WTC11 (cell line): ENCODE data around the gene NKIRAS2. TPM values are rescaled to one million over a fixed set of nuclear protein-coding genes. Genes with fewer than 3 reads are reported as not detected.

ENCODE experiments used
- CREM ChIP-seq: sonication (generic); formaldehyde crosslinking; IDR thresholded peaks from 2 replicates; pipeline ENCODE4 v1.8.1; 2022; ENCODE audit warnings: mild to moderate bottlenecking, missing genetic modification reagents, moderate library complexity
- EMX1 ChIP-seq: fragments of 250-450 bp; sonication (Bioruptor Pico); IDR thresholded peaks from 2 replicates; pipeline ENCODE4 v1.8.0; 2021; ENCODE audit warnings: mild to moderate bottlenecking
- ETV6 ChIP-seq: sonication (generic); formaldehyde crosslinking; IDR thresholded peaks from 2 replicates; pipeline ENCODE4 v1.8.1; 2022; ENCODE audit warnings: mild to moderate bottlenecking, missing genetic modification reagents
- FOXP1 ChIP-seq: sonication (generic); formaldehyde crosslinking; IDR thresholded peaks from 2 replicates; pipeline ENCODE4 v1.8.0; 2022; ENCODE audit warnings: missing genetic modification reagents, mild to moderate bottlenecking, moderate library complexity, borderline replicate concordance
- GABPB1 ChIP-seq: sonication (generic); formaldehyde crosslinking; IDR thresholded peaks from 2 replicates; pipeline ENCODE4 v1.8.1; 2023; ENCODE audit warnings: mild to moderate bottlenecking, missing genetic modification reagents
- HMGA2 ChIP-seq: fragments of 250-450 bp; sonication (Bioruptor Pico); IDR thresholded peaks from 2 replicates; pipeline ENCODE4 v1.4.0; 2021; ENCODE audit warnings: mild to moderate bottlenecking, moderate library complexity
- IRF2 ChIP-seq: sonication (generic); formaldehyde crosslinking; IDR thresholded peaks from 2 replicates; pipeline ENCODE4 v1.8.0; 2022; ENCODE audit warnings: low read depth, missing genetic modification reagents, borderline replicate concordance
- JAZF1 ChIP-seq: fragments of 250-450 bp; sonication (Bioruptor Pico); IDR thresholded peaks from 2 replicates; pipeline ENCODE4 v1.9.0; 2021; ENCODE audit warnings: moderate library complexity, mild to moderate bottlenecking, inconsistent platforms
- KAT7 ChIP-seq: sonication (generic); formaldehyde crosslinking; IDR thresholded peaks from 2 replicates; pipeline ENCODE4 v1.8.1; 2023; ENCODE audit warnings: missing genetic modification reagents, mild to moderate bottlenecking, borderline replicate concordance
- NFATC4 ChIP-seq: fragments of 250-450 bp; sonication (Bioruptor Pico); IDR thresholded peaks from 2 replicates; pipeline ENCODE4 v1.9.0; 2021; ENCODE audit warnings: mild to moderate bottlenecking
- NFYB ChIP-seq: sonication (generic); formaldehyde crosslinking; conservative IDR thresholded peaks from 2 replicates; pipeline ENCODE4 v1.8.0; 2022; ENCODE audit warnings: low read depth, missing genetic modification reagents
- NR3C1 ChIP-seq: sonication (generic); formaldehyde crosslinking; conservative IDR thresholded peaks from 2 replicates; pipeline ENCODE4 v1.8.1; 2023; ENCODE audit warnings: low read depth, mild to moderate bottlenecking, missing genetic modification reagents
- SMAD3 ChIP-seq: sonication (generic); formaldehyde crosslinking; IDR thresholded peaks from 2 replicates; pipeline ENCODE4 v1.8.0; 2022; ENCODE audit warnings: missing genetic modification reagents, mild to moderate bottlenecking, borderline replicate concordance
- SOX15 ChIP-seq: fragments of 250-450 bp; sonication (Bioruptor Pico); IDR thresholded peaks from 2 replicates; pipeline ENCODE4 v1.9.0; 2021; ENCODE audit warnings: mild to moderate bottlenecking
- TCF7 ChIP-seq: sonication (generic); formaldehyde crosslinking; IDR thresholded peaks from 2 replicates; pipeline ENCODE4 v1.8.0; 2022; ENCODE audit warnings: mild to moderate bottlenecking, low read depth, missing genetic modification reagents, moderate library complexity
- TEAD1 ChIP-seq: sonication (generic); formaldehyde crosslinking; IDR thresholded peaks from 2 replicates; pipeline ENCODE4 v1.8.0; 2022; ENCODE audit warnings: mild to moderate bottlenecking, missing genetic modification reagents
- TEAD4 ChIP-seq: sonication (generic); formaldehyde crosslinking; IDR thresholded peaks from 2 replicates; pipeline ENCODE4 v1.8.0; 2022; ENCODE audit warnings: mild to moderate bottlenecking, missing genetic modification reagents
- TP53 ChIP-seq: sonication (generic); formaldehyde crosslinking; IDR thresholded peaks from 2 replicates; pipeline ENCODE4 v1.8.1; 2023; ENCODE audit warnings: mild to moderate bottlenecking, missing genetic modification reagents
- ZNF121 ChIP-seq: sonication (generic); formaldehyde crosslinking; IDR thresholded peaks from 2 replicates; pipeline ENCODE4 v1.8.0; 2023; ENCODE audit warnings: missing genetic modification reagents
- ZNF317 ChIP-seq: sonication (generic); formaldehyde crosslinking; IDR thresholded peaks from 2 replicates; pipeline ENCODE4 v1.8.1; 2023; ENCODE audit warnings: low read depth, mild to moderate bottlenecking, moderate library complexity, missing genetic modification reagents, borderline replicate concordance
- total RNA-seq: library from RNA; stranded (reverse); gene quantifications from 3 replicates; pipeline ENCODE4 v1.2.3, GENCODE V29; 2021
- TF ChIP-seq, protein P1 (sequence below): sonication (generic); formaldehyde crosslinking; IDR thresholded peaks from 2 replicates; pipeline ENCODE4 v1.8.1; 2023; ENCODE audit warnings: mild to moderate bottlenecking, missing genetic modification reagents
- TF ChIP-seq, protein P2 (sequence below): sonication (generic); formaldehyde crosslinking; conservative IDR thresholded peaks from 2 replicates; pipeline ENCODE4 v1.8.1; 2023; ENCODE audit warnings: mild to moderate bottlenecking, low read depth, missing genetic modification reagents, moderate library complexity
- TF ChIP-seq, protein P3 (sequence below): fragments of 250-450 bp; sonication (Bioruptor Pico); IDR thresholded peaks from 2 replicates; pipeline ENCODE4 v1.9.0; 2021; ENCODE audit warnings: mild to moderate bottlenecking
- TF ChIP-seq, protein P4 (sequence below): fragments of 250-450 bp; sonication (Bioruptor Pico); IDR thresholded peaks from 2 replicates; pipeline ENCODE4 v1.9.0; 2021; ENCODE audit warnings: moderate library complexity, mild to moderate bottlenecking, inconsistent platforms, borderline replicate concordance
- TF ChIP-seq, protein P5 (sequence below): sonication (generic); formaldehyde crosslinking; IDR thresholded peaks from 2 replicates; pipeline ENCODE4 v1.8.1; 2023; ENCODE audit warnings: mild to moderate bottlenecking, missing genetic modification reagents, moderate library complexity
- TF ChIP-seq, protein P6 (sequence below): sonication (generic); formaldehyde crosslinking; conservative IDR thresholded peaks from 2 replicates; pipeline ENCODE4 v1.8.1; 2022; ENCODE audit warnings: mild to moderate bottlenecking, missing genetic modification reagents
- TF ChIP-seq, protein P7 (sequence below): sonication (generic); formaldehyde crosslinking; IDR thresholded peaks from 2 replicates; pipeline ENCODE4 v1.8.1; 2022; ENCODE audit warnings: low read depth, mild to moderate bottlenecking, moderate library complexity, missing genetic modification reagents, borderline replicate concordance
- TF ChIP-seq, protein P8 (sequence below): sonication (generic); formaldehyde crosslinking; IDR thresholded peaks from 2 replicates; pipeline ENCODE4 v1.8.1; 2022; ENCODE audit warnings: mild to moderate bottlenecking, moderate library complexity, missing genetic modification reagents
- TF ChIP-seq, protein P9 (sequence below): sonication (generic); formaldehyde crosslinking; IDR thresholded peaks from 2 replicates; pipeline ENCODE4 v1.8.1; 2022; ENCODE audit warnings: missing genetic modification reagents, borderline replicate concordance

The NKIRAS2 gene
- total RNA-seq, 1 experiment from 2014 or later = 36.1 TPM

DNA sequence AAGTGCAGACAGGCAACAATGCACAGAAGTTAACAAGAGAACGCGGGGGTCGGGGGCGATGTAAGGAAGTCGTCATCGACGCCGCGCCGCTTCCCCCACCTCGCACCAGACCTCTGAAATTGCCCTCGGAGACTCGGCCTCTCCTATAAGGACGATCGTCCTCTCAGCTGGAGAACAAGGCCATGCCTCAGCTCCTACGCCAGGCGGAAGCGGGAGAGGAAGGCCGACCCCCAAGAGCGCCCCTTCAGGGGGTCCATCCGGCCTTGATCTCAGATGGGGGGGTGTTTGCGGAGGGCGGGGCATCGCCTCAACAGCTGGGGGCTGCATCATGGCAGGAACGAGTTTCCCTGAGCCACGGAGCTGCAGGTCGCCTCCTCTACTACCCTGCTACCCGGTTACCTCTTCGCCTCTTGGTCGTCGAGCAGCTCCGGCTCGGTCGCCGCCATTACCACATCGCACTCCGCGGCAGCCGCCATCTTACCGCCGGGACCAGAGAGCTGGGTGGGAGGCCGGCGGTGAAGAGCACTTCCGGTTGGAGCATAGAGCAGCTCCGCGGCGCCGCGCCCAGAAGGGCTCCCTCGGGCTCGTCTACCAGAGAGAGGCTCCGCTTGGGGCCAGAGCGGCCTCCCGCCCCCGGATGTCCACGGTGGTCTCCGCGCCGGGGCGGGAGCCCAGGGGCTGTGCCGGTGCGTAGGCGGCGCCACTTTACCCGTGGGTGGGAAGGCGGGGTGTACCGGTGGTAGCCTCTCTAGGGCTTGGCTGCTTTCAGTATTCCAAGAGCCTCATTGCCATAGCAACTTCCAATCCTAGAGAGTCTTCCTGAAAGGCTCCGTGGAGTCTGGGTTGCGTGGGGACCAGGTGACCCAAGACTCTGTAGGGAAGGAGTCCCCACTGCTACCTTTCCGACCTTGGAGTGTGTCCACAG lies 2.7 kb upstream of the NKIRAS2 start, which contains the start of gene DNAJC7 (continued):
- no peak for TF ChIP-seq HMGA2
- TF ChIP-seq, protein P1, sequence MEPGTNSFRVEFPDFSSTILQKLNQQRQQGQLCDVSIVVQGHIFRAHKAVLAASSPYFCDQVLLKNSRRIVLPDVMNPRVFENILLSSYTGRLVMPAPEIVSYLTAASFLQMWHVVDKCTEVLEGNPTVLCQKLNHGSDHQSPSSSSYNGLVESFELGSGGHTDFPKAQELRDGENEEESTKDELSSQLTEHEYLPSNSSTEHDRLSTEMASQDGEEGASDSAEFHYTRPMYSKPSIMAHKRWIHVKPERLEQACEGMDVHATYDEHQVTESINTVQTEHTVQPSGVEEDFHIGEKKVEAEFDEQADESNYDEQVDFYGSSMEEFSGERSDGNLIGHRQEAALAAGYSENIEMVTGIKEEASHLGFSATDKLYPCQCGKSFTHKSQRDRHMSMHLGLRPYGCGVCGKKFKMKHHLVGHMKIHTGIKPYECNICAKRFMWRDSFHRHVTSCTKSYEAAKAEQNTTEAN (CRISPR knock-in tag) = peak; percentile 73; the same call in 1 of the 2 replicates
- peak; percentile 83; the same call in 1 of the 2 replicates for TF ChIP-seq FOXP1 (CRISPR knock-in tag)
- no peak for TF ChIP-seq NFATC4
- TF ChIP-seq, protein P2, sequence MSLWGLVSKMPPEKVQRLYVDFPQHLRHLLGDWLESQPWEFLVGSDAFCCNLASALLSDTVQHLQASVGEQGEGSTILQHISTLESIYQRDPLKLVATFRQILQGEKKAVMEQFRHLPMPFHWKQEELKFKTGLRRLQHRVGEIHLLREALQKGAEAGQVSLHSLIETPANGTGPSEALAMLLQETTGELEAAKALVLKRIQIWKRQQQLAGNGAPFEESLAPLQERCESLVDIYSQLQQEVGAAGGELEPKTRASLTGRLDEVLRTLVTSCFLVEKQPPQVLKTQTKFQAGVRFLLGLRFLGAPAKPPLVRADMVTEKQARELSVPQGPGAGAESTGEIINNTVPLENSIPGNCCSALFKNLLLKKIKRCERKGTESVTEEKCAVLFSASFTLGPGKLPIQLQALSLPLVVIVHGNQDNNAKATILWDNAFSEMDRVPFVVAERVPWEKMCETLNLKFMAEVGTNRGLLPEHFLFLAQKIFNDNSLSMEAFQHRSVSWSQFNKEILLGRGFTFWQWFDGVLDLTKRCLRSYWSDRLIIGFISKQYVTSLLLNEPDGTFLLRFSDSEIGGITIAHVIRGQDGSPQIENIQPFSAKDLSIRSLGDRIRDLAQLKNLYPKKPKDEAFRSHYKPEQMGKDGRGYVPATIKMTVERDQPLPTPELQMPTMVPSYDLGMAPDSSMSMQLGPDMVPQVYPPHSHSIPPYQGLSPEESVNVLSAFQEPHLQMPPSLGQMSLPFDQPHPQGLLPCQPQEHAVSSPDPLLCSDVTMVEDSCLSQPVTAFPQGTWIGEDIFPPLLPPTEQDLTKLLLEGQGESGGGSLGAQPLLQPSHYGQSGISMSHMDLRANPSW (CRISPR knock-in tag) = no peak
- TF ChIP-seq, protein P3, sequence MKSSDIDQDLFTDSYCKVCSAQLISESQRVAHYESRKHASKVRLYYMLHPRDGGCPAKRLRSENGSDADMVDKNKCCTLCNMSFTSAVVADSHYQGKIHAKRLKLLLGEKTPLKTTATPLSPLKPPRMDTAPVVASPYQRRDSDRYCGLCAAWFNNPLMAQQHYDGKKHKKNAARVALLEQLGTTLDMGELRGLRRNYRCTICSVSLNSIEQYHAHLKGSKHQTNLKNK (CRISPR knock-in tag) = no peak
- no peak for TF ChIP-seq JAZF1 (CRISPR knock-in tag)
- TF ChIP-seq TP53 (CRISPR knock-in tag) = no peak
- no peak for TF ChIP-seq ZNF121 (CRISPR knock-in tag)
- no peak for TF ChIP-seq TCF7 (CRISPR knock-in tag)
- TF ChIP-seq, protein P4, sequence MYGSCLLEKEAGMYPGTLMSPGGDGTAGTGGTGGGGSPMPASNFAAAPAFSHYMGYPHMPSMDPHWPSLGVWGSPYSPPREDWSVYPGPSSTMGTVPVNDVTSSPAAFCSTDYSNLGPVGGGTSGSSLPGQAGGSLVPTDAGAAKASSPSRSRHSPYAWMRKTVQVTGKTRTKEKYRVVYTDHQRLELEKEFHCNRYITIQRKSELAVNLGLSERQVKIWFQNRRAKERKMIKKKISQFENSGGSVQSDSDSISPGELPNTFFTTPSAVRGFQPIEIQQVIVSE (CRISPR knock-in tag) = no peak
- 0 out of 2 replicates have a peak, but pooled peaks have one; percentile 69 for TF ChIP-seq ETV6 (CRISPR knock-in tag)
- TF ChIP-seq, protein P5, sequence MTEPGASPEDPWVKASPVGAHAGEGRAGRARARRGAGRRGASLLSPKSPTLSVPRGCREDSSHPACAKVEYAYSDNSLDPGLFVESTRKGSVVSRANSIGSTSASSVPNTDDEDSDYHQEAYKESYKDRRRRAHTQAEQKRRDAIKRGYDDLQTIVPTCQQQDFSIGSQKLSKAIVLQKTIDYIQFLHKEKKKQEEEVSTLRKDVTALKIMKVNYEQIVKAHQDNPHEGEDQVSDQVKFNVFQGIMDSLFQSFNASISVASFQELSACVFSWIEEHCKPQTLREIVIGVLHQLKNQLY (CRISPR knock-in tag) = no peak; the same call in 1 of the 2 replicates
- TF ChIP-seq TEAD4 (CRISPR knock-in tag) = 0 out of 2 replicates have a peak, but pooled peaks have one; percentile 47
- TF ChIP-seq NFYB (CRISPR knock-in tag) = no peak; the same call in 1 of the 2 replicates
- TF ChIP-seq CREM = no peak
- no peak for TF ChIP-seq EMX1 (CRISPR knock-in tag)
- no peak for TF ChIP-seq SMAD3 (CRISPR knock-in tag)
- TF ChIP-seq GABPB1 (CRISPR knock-in tag) = peak; percentile 88
- TF ChIP-seq, protein P6, sequence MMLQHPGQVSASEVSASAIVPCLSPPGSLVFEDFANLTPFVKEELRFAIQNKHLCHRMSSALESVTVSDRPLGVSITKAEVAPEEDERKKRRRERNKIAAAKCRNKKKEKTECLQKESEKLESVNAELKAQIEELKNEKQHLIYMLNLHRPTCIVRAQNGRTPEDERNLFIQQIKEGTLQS = no peak
- no peak for TF ChIP-seq IRF2 (CRISPR knock-in tag)
- TF ChIP-seq, protein P7, sequence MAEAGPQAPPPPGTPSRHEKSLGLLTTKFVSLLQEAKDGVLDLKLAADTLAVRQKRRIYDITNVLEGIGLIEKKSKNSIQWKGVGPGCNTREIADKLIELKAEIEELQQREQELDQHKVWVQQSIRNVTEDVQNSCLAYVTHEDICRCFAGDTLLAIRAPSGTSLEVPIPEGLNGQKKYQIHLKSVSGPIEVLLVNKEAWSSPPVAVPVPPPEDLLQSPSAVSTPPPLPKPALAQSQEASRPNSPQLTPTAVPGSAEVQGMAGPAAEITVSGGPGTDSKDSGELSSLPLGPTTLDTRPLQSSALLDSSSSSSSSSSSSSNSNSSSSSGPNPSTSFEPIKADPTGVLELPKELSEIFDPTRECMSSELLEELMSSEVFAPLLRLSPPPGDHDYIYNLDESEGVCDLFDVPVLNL (CRISPR knock-in tag) = no peak
- TF ChIP-seq, protein P8, sequence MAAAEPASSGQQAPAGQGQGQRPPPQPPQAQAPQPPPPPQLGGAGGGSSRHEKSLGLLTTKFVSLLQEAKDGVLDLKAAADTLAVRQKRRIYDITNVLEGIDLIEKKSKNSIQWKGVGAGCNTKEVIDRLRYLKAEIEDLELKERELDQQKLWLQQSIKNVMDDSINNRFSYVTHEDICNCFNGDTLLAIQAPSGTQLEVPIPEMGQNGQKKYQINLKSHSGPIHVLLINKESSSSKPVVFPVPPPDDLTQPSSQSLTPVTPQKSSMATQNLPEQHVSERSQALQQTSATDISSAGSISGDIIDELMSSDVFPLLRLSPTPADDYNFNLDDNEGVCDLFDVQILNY (CRISPR knock-in tag) = peak; percentile 83; the same call in 1 of the 2 replicates
- TF ChIP-seq TEAD1 = peak; percentile 79
- 0 out of 2 replicates have a peak, but pooled peaks have one; percentile 6 for TF ChIP-seq ZNF317 (CRISPR knock-in tag)
- no peak for TF ChIP-seq NR3C1 (CRISPR knock-in tag)
- no peak for TF ChIP-seq SOX15
- no peak for TF ChIP-seq KAT7 (CRISPR knock-in tag)
- TF ChIP-seq, protein P9, sequence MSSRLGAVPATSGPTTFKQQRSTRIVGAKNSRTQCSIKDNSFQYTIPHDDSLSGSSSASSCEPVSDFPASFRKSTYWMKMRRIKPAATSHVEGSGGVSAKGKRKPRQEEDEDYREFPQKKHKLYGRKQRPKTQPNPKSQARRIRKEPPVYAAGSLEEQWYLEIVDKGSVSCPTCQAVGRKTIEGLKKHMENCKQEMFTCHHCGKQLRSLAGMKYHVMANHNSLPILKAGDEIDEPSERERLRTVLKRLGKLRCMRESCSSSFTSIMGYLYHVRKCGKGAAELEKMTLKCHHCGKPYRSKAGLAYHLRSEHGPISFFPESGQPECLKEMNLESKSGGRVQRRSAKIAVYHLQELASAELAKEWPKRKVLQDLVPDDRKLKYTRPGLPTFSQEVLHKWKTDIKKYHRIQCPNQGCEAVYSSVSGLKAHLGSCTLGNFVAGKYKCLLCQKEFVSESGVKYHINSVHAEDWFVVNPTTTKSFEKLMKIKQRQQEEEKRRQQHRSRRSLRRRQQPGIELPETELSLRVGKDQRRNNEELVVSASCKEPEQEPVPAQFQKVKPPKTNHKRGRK (CRISPR knock-in tag) = no peak
